SK-N-MC (cell line): ENCODE results near the gene STYXL1.
"Not testable (repeated sequence)": the region's sequence is repeated elsewhere in the genome, so short reads cannot be mapped to it uniquely, and the experiment has no call there.

Experiments used
- DNase-seq: peaks from one replicate; pipeline ENCODE4 v3.0.0-alpha.2; 2011; ENCODE audit warnings: low read depth, low spot score
- H3K27ac ChIP-seq: fragments of 200-600 bp; sonication (generic); 2 replicates; pipeline ENCODE4 v1.5.1; 2016; ENCODE audit warnings: mixed run types
- H3K36me3 ChIP-seq: fragments of 200-600 bp; sonication (generic); 2 replicates; pipeline ENCODE4 v1.6.1; 2017; ENCODE audit warnings: antibody characterized with exemption, low read length, mixed read lengths; ENCODE audit not compliant: insufficient read depth
- H3K4me3 ChIP-seq: fragments of 200-600 bp; sonication (generic); 2 replicates; pipeline ENCODE4 v1.5.1; 2016
- H3K9ac ChIP-seq: fragments of 200-600 bp; sonication (generic); 2 replicates; pipeline ENCODE4 v1.8.0; 2017; ENCODE audit warnings: mixed run types, mixed read lengths; ENCODE audit not compliant: insufficient read length
- H3K9me3 ChIP-seq: fragments of 200-600 bp; sonication (generic); 2 replicates; pipeline ENCODE4 v1.6.1; 2017; ENCODE audit warnings: low read depth, mild to moderate bottlenecking, antibody characterized with exemption, low read length, moderate library complexity, mixed read lengths
- EZH2 ChIP-seq: fragments of 200-600 bp; sonication (generic); IDR thresholded peaks from one replicate; pipeline ENCODE4 v1.6.1; 2017; ENCODE audit warnings: antibody characterized with exemption
- FOXP2 ChIP-seq: optimal IDR thresholded peaks from 2 replicates; pipeline ENCODE3; 2011; ENCODE audit warnings: mild to moderate bottlenecking, moderate library complexity; ENCODE audit not compliant: insufficient read depth; ENCODE audit errors: extremely low read length, control extremely low read depth
- POLR2AphosphoS5 ChIP-seq: IDR thresholded peaks from 2 replicates; pipeline ENCODE4 v1.6.1; 2012; ENCODE audit warnings: mild to moderate bottlenecking, low read depth, low read length, borderline replicate concordance

The STYXL1 gene

DNA sequence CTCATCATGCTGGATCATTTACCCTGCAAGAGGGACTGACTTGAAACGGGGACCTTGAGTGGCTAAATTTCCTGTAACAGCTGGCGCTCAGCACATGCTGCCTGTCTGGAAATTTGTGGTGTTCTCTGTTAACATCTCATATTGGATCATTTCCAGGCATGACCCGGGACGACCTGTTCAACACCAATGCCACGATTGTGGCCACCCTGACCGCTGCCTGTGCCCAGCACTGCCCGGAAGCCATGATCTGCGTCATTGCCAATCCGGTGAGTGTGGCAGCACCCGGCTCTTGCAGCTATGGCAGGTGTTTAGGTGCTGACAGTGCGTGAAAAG is 10.0 kb upstream of the STYXL1 start:
- Histone ChIP-seq H3K9ac (no peak overlapping the region), H3K27ac (no peak overlapping the region), H3K36me3 (peaks cover 97% of the 10 kb centered on the region), H3K9me3 (no peaks in the 10 kb centered on the region), H3K4me3 (no peak overlapping the region)
- DNase-seq, result no peak
- TF ChIP-seq POLR2AphosphoS5 (no peak), FOXP2 (no peak), EZH2 (no peak)

- TF ChIP-seq EZH2, result no peak
- no peak for TF ChIP-seq POLR2AphosphoS5
- no peak for TF ChIP-seq FOXP2
- H3K9ac ChIP-seq, result no peak overlapping the region
- H3K36me3 ChIP-seq, result peaks cover 93% of the 10 kb centered on the region
- no peak overlapping the region for H3K4me3 ChIP-seq
- no peak overlapping the region for H3K27ac ChIP-seq
- H3K9me3 ChIP-seq, result no peaks in the 10 kb centered on the region
- no peak for DNase-seq
These were observed 9.5 kb upstream of the STYXL1 start for GRCh38 chr7:76057103-76057812.

GRCh38 chr7:76056241-76056640 is 8.4 kb upstream of the STYXL1 start:
- H3K4me3 ChIP-seq, result no peak overlapping the region
- no peak for DNase-seq
- no peak overlapping the region for H3K27ac ChIP-seq
- H3K36me3 ChIP-seq, result peaks cover 90% of the 10 kb centered on the region
- H3K9me3 ChIP-seq, result no peaks in the 10 kb centered on the region
- TF ChIP-seq EZH2 (no peak), POLR2AphosphoS5 (no peak), FOXP2 (no peak)
- H3K9ac ChIP-seq, result no peak overlapping the region

- H3K9me3 ChIP-seq, result no peaks in the 10 kb centered on the region
- no peak for DNase-seq
- no peak overlapping the region for H3K27ac ChIP-seq
- H3K4me3 ChIP-seq, result no peak overlapping the region
- H3K9ac ChIP-seq, result no peak overlapping the region
- TF ChIP-seq EZH2 (no peak), FOXP2 (no peak), POLR2AphosphoS5 (no peak)
- peaks cover 86% of the 10 kb centered on the region for H3K36me3 ChIP-seq
These were observed 6.6 kb upstream of the STYXL1 start for GRCh38 chr7:76054123-76055120.

- TF ChIP-seq FOXP2, result no peak
- TF ChIP-seq EZH2, result no peak
- TF ChIP-seq POLR2AphosphoS5, result no peak
- no peak for DNase-seq
- peaks cover 83% of the 10 kb centered on the region for H3K36me3 ChIP-seq
- no peaks in the 10 kb centered on the region for H3K9me3 ChIP-seq
- H3K4me3 ChIP-seq, result no peak overlapping the region
- no peak overlapping the region for H3K9ac ChIP-seq
- H3K27ac ChIP-seq, result no peak overlapping the region
These were observed 5.7 kb upstream of the STYXL1 start for GRCh38 chr7:76053461-76053860.

DNA sequence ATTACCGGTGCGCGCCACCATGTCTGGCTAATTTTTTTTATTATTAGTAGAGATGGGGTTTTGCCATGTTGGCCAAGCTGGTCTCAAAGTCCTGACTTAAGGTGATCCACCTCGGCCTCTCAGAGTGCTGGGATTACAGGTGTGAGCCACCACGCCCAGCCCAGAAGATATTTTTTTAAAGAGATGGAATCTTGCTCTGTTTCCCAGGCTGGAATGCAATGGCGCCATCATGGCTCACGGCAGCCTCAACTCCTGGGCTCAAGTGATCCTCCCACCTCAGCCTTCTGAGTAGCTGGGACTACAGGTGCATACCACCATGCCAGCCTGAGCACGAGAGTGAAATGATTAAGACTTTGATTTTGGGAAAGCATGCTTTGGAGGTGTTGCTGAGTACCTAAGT is 4.9 kb upstream of the STYXL1 start:
- not testable (repeated sequence) for DNase-seq, H3K4me3 ChIP-seq, H3K27ac ChIP-seq, H3K9me3 ChIP-seq, H3K9ac ChIP-seq
- peaks cover 75% of the 10 kb centered on the region for H3K36me3 ChIP-seq

- DNase-seq, result no peak
- Histone ChIP-seq H3K9ac (no peak overlapping the region), H3K4me3 (no peak overlapping the region), H3K9me3 (no peaks in the 10 kb centered on the region), H3K36me3 (peaks cover 67% of the 10 kb centered on the region), H3K27ac (no peak overlapping the region)
- TF ChIP-seq FOXP2 (no peak), POLR2AphosphoS5 (no peak), EZH2 (no peak)
These were observed 4.0 kb upstream of the STYXL1 start for GRCh38 chr7:76051840-76052239.

- no peak overlapping the region for H3K27ac ChIP-seq
- H3K36me3 ChIP-seq, result peaks cover 56% of the 10 kb centered on the region
- no peak for DNase-seq
- H3K4me3 ChIP-seq, result no peak overlapping the region
- H3K9ac ChIP-seq, result no peak overlapping the region
- H3K9me3 ChIP-seq, result no peaks in the 10 kb centered on the region
- TF ChIP-seq FOXP2 (no peak), POLR2AphosphoS5 (no peak), EZH2 (no peak)
These were observed 2.7 kb upstream of the STYXL1 start for GRCh38 chr7:76050545-76050944.
